Activated CD4-positive, alpha-beta memory T cell treated with anti-CD3 and anti-CD28 coated beads, Interleukin-2, amount 10 ng/mL, durations not matched to agents 7 days and 5 days (primary cell): ENCODE data around the gene ABCC4. TPM values are rescaled to one million over a fixed set of nuclear protein-coding genes. Genes with fewer than 3 reads are reported as not detected.

Source experiments
- CTCF ChIA-PET: fragments of 350-600 bp; sonication (Branson Sonifier 250); formaldehyde crosslinking; loops from one replicate; lab custom pipeline; 2021; ENCODE audit warnings: antibody characterized with exemption, inconsistent platforms; lab: Charles Lee
- POLR2A ChIA-PET: fragments of 350-600 bp; sonication (Branson Sonifier 250); formaldehyde crosslinking; loops from one replicate; lab custom pipeline; 2021; ENCODE audit warnings: antibody characterized with exemption; lab: Charles Lee
- DNase-seq: peaks from one replicate; pipeline ENCODE4 v3.0.0-alpha.2; 2020
- H3K27ac Mint-ChIP-seq: one replicate; pipeline ENCODE4 v1.8.0; 2021; ENCODE audit warnings: mild to moderate bottlenecking, mixed read lengths
- H3K27me3 Mint-ChIP-seq: one replicate; pipeline ENCODE4 v1.8.0; 2021; ENCODE audit warnings: mixed read lengths
- H3K36me3 Mint-ChIP-seq: one replicate; pipeline ENCODE4 v1.8.0; 2021; ENCODE audit warnings: low read depth, mixed read lengths
- H3K4me1 Mint-ChIP-seq: one replicate; pipeline ENCODE4 v1.8.0; 2021; ENCODE audit warnings: mixed read lengths
- H3K4me3 Mint-ChIP-seq: one replicate; pipeline ENCODE4 v1.8.0; 2021; ENCODE audit warnings: mild to moderate bottlenecking, mixed read lengths
- H3K9me3 Mint-ChIP-seq: one replicate; pipeline ENCODE4 v1.8.0; 2021; ENCODE audit warnings: mixed read lengths
- total RNA-seq, 2 experiments: library from RNA; stranded (reverse); gene quantifications; one replicate each; pipeline ENCODE4 v1.2.3, GENCODE V29; 2021

Gene ABCC4
- 1 to 10 TPM; 3.8 to 4.5 TPM for total RNA-seq

GRCh38 chr13:95301183-95301967 is at the start of gene ABCC4:
Gene ABCC4, minus strand, starts transcription at chr13:95301451. Its CDS starts 137 bp downstream, at chr13:95301314.
- Mint-ChIP-seq H3K9me3 (no peaks in the 10 kb centered on the region), H3K27me3 (peaks cover 6% of the 10 kb centered on the region), H3K36me3 (no peaks in the 10 kb centered on the region), H3K4me1 (peaks cover 23% of the 10 kb centered on the region), H3K4me3 (peak within 1 kb of the TSS; percentile 76), H3K27ac (no peak within 1 kb of the TSS)
- peak; percentile 63 for DNase-seq
- ChIA-PET POLR2A (interaction anchor here (0.8 to 1.2 kb wide), 2 partner anchors 74 to 79 kb away, joined by 3 read pairs; no protein-coding TSS in a partner anchor), CTCF (interaction anchor here (0.5 to 3.2 kb wide), 9 partner anchors 7 to 112 kb away, joined by 3 to 21 read pairs (median 4); no protein-coding TSS in a partner anchor)

GRCh38 chr13:95349267-95349666 is 48.0 kb upstream of the ABCC4 start:
- no peak for DNase-seq
- ChIA-PET POLR2A (no interaction called here), CTCF (no interaction called here)
- no peak overlapping the region for H3K4me3 Mint-ChIP-seq
- no peaks in the 10 kb centered on the region for H3K36me3 Mint-ChIP-seq
- H3K27ac Mint-ChIP-seq = no peak overlapping the region
- no peaks in the 10 kb centered on the region for H3K9me3 Mint-ChIP-seq
- H3K27me3 Mint-ChIP-seq = no peaks in the 10 kb centered on the region
- no peaks in the 10 kb centered on the region for H3K4me1 Mint-ChIP-seq

GRCh38 chr13:95343944-95344343 is 42.7 kb upstream of the ABCC4 start:
- Mint-ChIP-seq H3K36me3 (no peaks in the 10 kb centered on the region), H3K27me3 (no peaks in the 10 kb centered on the region), H3K27ac (no peak overlapping the region), H3K9me3 (no peaks in the 10 kb centered on the region), H3K4me3 (no peak overlapping the region), H3K4me1 (no peaks in the 10 kb centered on the region)
- no peak for DNase-seq
- ChIA-PET POLR2A (no interaction called here), CTCF (no interaction called here)

GRCh38 chr13:95341441-95341840 is 40.2 kb upstream of the ABCC4 start:
- CTCF ChIA-PET = no interaction called here
- H3K4me3 Mint-ChIP-seq = no peak overlapping the region
- POLR2A ChIA-PET = no interaction called here
- peaks cover 2% of the 10 kb centered on the region for H3K27me3 Mint-ChIP-seq
- no peak overlapping the region for H3K27ac Mint-ChIP-seq
- H3K9me3 Mint-ChIP-seq = no peaks in the 10 kb centered on the region
- DNase-seq = no peak
- no peaks in the 10 kb centered on the region for H3K4me1 Mint-ChIP-seq
- no peaks in the 10 kb centered on the region for H3K36me3 Mint-ChIP-seq

- no peaks in the 10 kb centered on the region for H3K9me3 Mint-ChIP-seq
- no peak overlapping the region for H3K27ac Mint-ChIP-seq
- CTCF ChIA-PET = no interaction called here
Measured at GRCh38 chr13:95338905-95339304, 37.7 kb upstream of the ABCC4 start.

GRCh38 chr13:95337597-95337996 is 36.3 kb upstream of the ABCC4 start:
- peaks cover 2% of the 10 kb centered on the region for H3K27me3 Mint-ChIP-seq
- no peaks in the 10 kb centered on the region for H3K9me3 Mint-ChIP-seq
- no peaks in the 10 kb centered on the region for H3K36me3 Mint-ChIP-seq
- no peak overlapping the region for H3K4me3 Mint-ChIP-seq
- no peak for DNase-seq
- CTCF ChIA-PET = no interaction called here
- no peak overlapping the region for H3K27ac Mint-ChIP-seq
- POLR2A ChIA-PET = no interaction called here
- H3K4me1 Mint-ChIP-seq = no peaks in the 10 kb centered on the region

More at GRCh38 chr13:95338905-95339304, 37.7 kb upstream of the ABCC4 start:
- Mint-ChIP-seq H3K4me3 (no peak overlapping the region), H3K36me3 (no peaks in the 10 kb centered on the region), H3K27me3 (peaks cover 2% of the 10 kb centered on the region), H3K4me1 (no peaks in the 10 kb centered on the region)
- no peak for DNase-seq
- POLR2A ChIA-PET = no interaction called here

GRCh38 chr13:95335667-95336066 is 34.4 kb upstream of the ABCC4 start:
- no peak for DNase-seq
- POLR2A ChIA-PET = no interaction called here
- CTCF ChIA-PET = no interaction called here
- Mint-ChIP-seq H3K36me3 (no peaks in the 10 kb centered on the region), H3K4me3 (no peak overlapping the region), H3K27ac (no peak overlapping the region), H3K9me3 (no peaks in the 10 kb centered on the region), H3K4me1 (no peaks in the 10 kb centered on the region), H3K27me3 (peaks cover 2% of the 10 kb centered on the region)

- Mint-ChIP-seq H3K9me3 (no peaks in the 10 kb centered on the region), H3K36me3 (no peaks in the 10 kb centered on the region), H3K4me3 (no peak overlapping the region), H3K27ac (no peak overlapping the region), H3K4me1 (no peaks in the 10 kb centered on the region), H3K27me3 (no peaks in the 10 kb centered on the region)
- ChIA-PET CTCF (interaction anchor here (1.0 kb wide), 1 partner anchor 76 kb away, joined by 3 read pairs; no protein-coding TSS in a partner anchor), POLR2A (no interaction called here)
- no peak for DNase-seq
Measured at GRCh38 chr13:95328386-95328785, 27.1 kb upstream of the ABCC4 start.

- H3K9me3 Mint-ChIP-seq = no peaks in the 10 kb centered on the region
- no peak overlapping the region for H3K27ac Mint-ChIP-seq
- DNase-seq = no peak
- ChIA-PET CTCF (no interaction called here), POLR2A (no interaction called here)
- no peak overlapping the region for H3K4me3 Mint-ChIP-seq
- H3K27me3 Mint-ChIP-seq = no peaks in the 10 kb centered on the region
- no peaks in the 10 kb centered on the region for H3K36me3 Mint-ChIP-seq
- no peaks in the 10 kb centered on the region for H3K4me1 Mint-ChIP-seq
Measured at GRCh38 chr13:95327190-95327589, 25.9 kb upstream of the ABCC4 start.

- H3K9me3 Mint-ChIP-seq = no peaks in the 10 kb centered on the region
- no peaks in the 10 kb centered on the region for H3K27me3 Mint-ChIP-seq
- H3K36me3 Mint-ChIP-seq = no peaks in the 10 kb centered on the region
- H3K4me1 Mint-ChIP-seq = no peaks in the 10 kb centered on the region
- H3K27ac Mint-ChIP-seq = no peak overlapping the region
- no peak overlapping the region for H3K4me3 Mint-ChIP-seq
- ChIA-PET CTCF (no interaction called here), POLR2A (no interaction called here)
- DNase-seq = no peak
Measured at GRCh38 chr13:95326695-95327094, 25.4 kb upstream of the ABCC4 start.

GRCh38 chr13:95325485-95325884 is 24.2 kb upstream of the ABCC4 start:
- no peak for DNase-seq
- no peak overlapping the region for H3K4me3 Mint-ChIP-seq
- CTCF ChIA-PET = no interaction called here

GRCh38 chr13:95323930-95324662 is 22.8 kb upstream of the ABCC4 start:
- H3K4me1 Mint-ChIP-seq = no peaks in the 10 kb centered on the region
- CTCF ChIA-PET = no interaction called here
- H3K36me3 Mint-ChIP-seq = no peaks in the 10 kb centered on the region
- POLR2A ChIA-PET = no interaction called here
- no peak for DNase-seq
- H3K4me3 Mint-ChIP-seq = no peak overlapping the region
- no peaks in the 10 kb centered on the region for H3K9me3 Mint-ChIP-seq
- no peak overlapping the region for H3K27ac Mint-ChIP-seq
- peaks cover 7% of the 10 kb centered on the region for H3K27me3 Mint-ChIP-seq

More at GRCh38 chr13:95325485-95325884, 24.2 kb upstream of the ABCC4 start:
- H3K27ac Mint-ChIP-seq = no peak overlapping the region
- POLR2A ChIA-PET = no interaction called here
- H3K36me3 Mint-ChIP-seq = no peaks in the 10 kb centered on the region
- H3K27me3 Mint-ChIP-seq = peaks cover 4% of the 10 kb centered on the region
- no peaks in the 10 kb centered on the region for H3K4me1 Mint-ChIP-seq
- no peaks in the 10 kb centered on the region for H3K9me3 Mint-ChIP-seq

- Mint-ChIP-seq H3K36me3 (no peaks in the 10 kb centered on the region), H3K4me1 (no peaks in the 10 kb centered on the region), H3K27ac (no peak overlapping the region), H3K9me3 (no peaks in the 10 kb centered on the region), H3K27me3 (peaks cover 7% of the 10 kb centered on the region), H3K4me3 (no peak overlapping the region)
- POLR2A ChIA-PET = no interaction called here
- no peak for DNase-seq
- CTCF ChIA-PET = no interaction called here
Measured at GRCh38 chr13:95319551-95320274, 18.5 kb upstream of the ABCC4 start.
